ES-I3 (cell line): ENCODE results near the gene SUGT1.
"Not testable (repeated sequence)": the region's sequence is repeated elsewhere in the genome, so short reads cannot be mapped to it uniquely, and the experiment has no call there.

Source experiments
- H3K36me3 ChIP-seq: 2 replicates; pipeline ENCODE4 v1.6.1; 2013; ENCODE audit warnings: mild to moderate bottlenecking, low read length, control low read depth, moderate library complexity; ENCODE audit not compliant: insufficient read depth
- H3K4me1 ChIP-seq: 2 replicates; pipeline ENCODE4 v1.6.1; 2013; ENCODE audit warnings: mild to moderate bottlenecking, control low read depth, low read length; ENCODE audit not compliant: insufficient read depth
- H3K9ac ChIP-seq: 2 replicates; pipeline ENCODE4 v1.6.1; 2013; ENCODE audit warnings: low read depth, mild to moderate bottlenecking, low read length, moderate library complexity
- H3K9me3 ChIP-seq: 2 replicates; pipeline ENCODE4 v1.6.1; 2013; ENCODE audit warnings: mild to moderate bottlenecking, low read length, moderate library complexity; ENCODE audit not compliant: control insufficient read depth, insufficient read depth

The SUGT1 gene

GRCh38 chr13:52701728-52702465 lies 49.3 kb downstream of the SUGT1 start:
- Histone ChIP-seq H3K9ac (no peak overlapping the region), H3K4me1 (no peaks in the 10 kb centered on the region; the same call in 1 of the 2 replicates), H3K9me3 (no peaks in the 10 kb centered on the region), H3K36me3 (no peaks in the 10 kb centered on the region)

- H3K4me1 ChIP-seq, result no peaks in the 10 kb centered on the region; the same call in 1 of the 2 replicates
- H3K9me3 ChIP-seq, result no peaks in the 10 kb centered on the region
- no peaks in the 10 kb centered on the region for H3K36me3 ChIP-seq
- H3K9ac ChIP-seq, result no peak overlapping the region
These were observed 50.8 kb downstream of the SUGT1 start for GRCh38 chr13:52703482-52703881.

GRCh38 chr13:52706081-52706480 lies 53.4 kb downstream of the SUGT1 start:
- no peaks in the 10 kb centered on the region for H3K36me3 ChIP-seq
- no peaks in the 10 kb centered on the region; the same call in 1 of the 2 replicates for H3K4me1 ChIP-seq
- no peaks in the 10 kb centered on the region for H3K9me3 ChIP-seq
- H3K9ac ChIP-seq, result no peak overlapping the region

GRCh38 chr13:52707375-52707774 lies 54.7 kb downstream of the SUGT1 start:
- Histone ChIP-seq H3K36me3 (no peaks in the 10 kb centered on the region), H3K9me3 (no peaks in the 10 kb centered on the region), H3K4me1 (peaks cover 9% of the 10 kb centered on the region), H3K9ac (no peak overlapping the region)

- not testable (repeated sequence) for H3K9ac ChIP-seq, H3K9me3 ChIP-seq, H3K36me3 ChIP-seq
- H3K4me1 ChIP-seq, result peaks cover 18% of the 10 kb centered on the region
These were observed 55.6 kb downstream of the SUGT1 start for GRCh38 chr13:52708266-52708665.

- Histone ChIP-seq H3K9me3 (no peaks in the 10 kb centered on the region), H3K36me3 (no peaks in the 10 kb centered on the region), H3K9ac (no peak overlapping the region), H3K4me1 (peaks cover 19% of the 10 kb centered on the region)
These were observed 58.6 kb downstream of the SUGT1 start for GRCh38 chr13:52711286-52711685.

- no peaks in the 10 kb centered on the region for H3K9me3 ChIP-seq
- H3K36me3 ChIP-seq, result no peaks in the 10 kb centered on the region
- H3K9ac ChIP-seq, result no peak overlapping the region
- H3K4me1 ChIP-seq, result peaks cover 19% of the 10 kb centered on the region
These were observed 59.7 kb downstream of the SUGT1 start for GRCh38 chr13:52712385-52712784.

GRCh38 chr13:52713894-52714293 lies 61.3 kb downstream of the SUGT1 start:
- Histone ChIP-seq H3K4me1 (peaks cover 19% of the 10 kb centered on the region), H3K9ac (no peak overlapping the region), H3K36me3 (no peaks in the 10 kb centered on the region), H3K9me3 (no peaks in the 10 kb centered on the region; the same call in 1 of the 2 replicates)

GRCh38 chr13:52720904-52721303 lies 68.3 kb downstream of the SUGT1 start:
- not testable (repeated sequence) for H3K9ac ChIP-seq, H3K36me3 ChIP-seq, H3K4me1 ChIP-seq
- H3K9me3 ChIP-seq, result peaks cover 21% of the 10 kb centered on the region

GRCh38 chr13:52721356-52721755 lies 68.7 kb downstream of the SUGT1 start:
- not testable (repeated sequence) for H3K9ac ChIP-seq, H3K4me1 ChIP-seq, H3K36me3 ChIP-seq
- peaks cover 21% of the 10 kb centered on the region for H3K9me3 ChIP-seq

- H3K4me1 ChIP-seq, result no peaks in the 10 kb centered on the region
- peaks cover 25% of the 10 kb centered on the region for H3K9me3 ChIP-seq
- H3K36me3 ChIP-seq, result no peaks in the 10 kb centered on the region
- no peak overlapping the region for H3K9ac ChIP-seq
These were observed 70.5 kb downstream of the SUGT1 start for GRCh38 chr13:52723181-52723580.

GRCh38 chr13:52725302-52725701 lies 72.7 kb downstream of the SUGT1 start:
- Histone ChIP-seq H3K9ac (no peak overlapping the region), H3K36me3 (no peaks in the 10 kb centered on the region), H3K9me3 (peaks cover 25% of the 10 kb centered on the region), H3K4me1 (peaks cover 8% of the 10 kb centered on the region; the same call in 1 of the 2 replicates)

GRCh38 chr13:52726258-52726657 lies 73.6 kb downstream of the SUGT1 start:
- H3K4me1 ChIP-seq, result peaks cover 8% of the 10 kb centered on the region; the same call in 1 of the 2 replicates
- no peak overlapping the region for H3K9ac ChIP-seq
- H3K36me3 ChIP-seq, result no peaks in the 10 kb centered on the region; the same call in 1 of the 2 replicates
- peaks cover 24% of the 10 kb centered on the region for H3K9me3 ChIP-seq

GRCh38 chr13:52734075-52734623 lies 81.5 kb downstream of the SUGT1 start:
- peaks cover 2% of the 10 kb centered on the region; the same call in 1 of the 2 replicates for H3K36me3 ChIP-seq
- H3K4me1 ChIP-seq, result peaks cover 19% of the 10 kb centered on the region
- H3K9me3 ChIP-seq, result no peaks in the 10 kb centered on the region
- H3K9ac ChIP-seq, result no peak overlapping the region

GRCh38 chr13:52736891-52737290 lies 84.3 kb downstream of the SUGT1 start:
- H3K9ac ChIP-seq, result no peak overlapping the region

More at GRCh38 chr13:52736891-52737290, 84.3 kb downstream of the SUGT1 start:
- Histone ChIP-seq H3K9me3 (no peaks in the 10 kb centered on the region), H3K36me3 (0 out of 2 replicates have a peak, but pooled peaks cover 2% of the 10 kb centered on the region), H3K4me1 (peaks cover 24% of the 10 kb centered on the region)
